Heart left ventricle (tissue), 16 donors: Measurements from ENCODE around the gene CDC25B. TPM values are rescaled to one million over a fixed set of nuclear protein-coding genes. Genes with fewer than 3 reads are reported as not detected.

Experiments
- ATAC-seq, 4 donors: fragments of 200-7000 bp; cut with Tn5 transposase; one replicate each; pipeline ENCODE4 v1.9.1; 2020 to 2022; ENCODE audit warnings: moderate library complexity in 4 of 4, mild to moderate bottlenecking in 3 of 4, moderate number of reproducible peaks in 1 of 4
- DNase-seq, 5 donors: peaks; one replicate each; pipeline ENCODE4 v3.0.0-alpha.2; 2020
- H3K27ac ChIP-seq, 12 donors: fragments of 200-600 bp; sonication (generic) in 4 of 12; one replicate each; pipeline versions ENCODE4 v1.5.0 to v1.8.0; 2016 to 2022; ENCODE audit warnings: mild to moderate bottlenecking in 2 of 12
- H3K27me3 ChIP-seq, 9 donors: fragments of 200-600 bp; sonication (generic) in 2 of 9; one replicate each; pipeline versions ENCODE4 v1.5.1 to v1.8.0; 2016 to 2022; ENCODE audit warnings: mild to moderate bottlenecking in 3 of 9
- H3K36me3 ChIP-seq, 9 donors: fragments of 200-600 bp; sonication (generic) in 2 of 9; one replicate each; pipeline versions ENCODE4 v1.5.0 to v1.8.0; 2018 to 2022; ENCODE audit warnings: mild to moderate bottlenecking in 2 of 9
- H3K4me1 ChIP-seq, 12 donors: fragments of 200-600 bp; sonication (generic) in 4 of 12; one replicate each; pipeline versions ENCODE4 v1.5.0 to v1.8.0; 2016 to 2022; ENCODE audit warnings: mild to moderate bottlenecking in 3 of 12
- H3K4me3 ChIP-seq, 12 donors: fragments of 200-600 bp; sonication (generic) in 4 of 12; one replicate each; pipeline versions ENCODE4 v1.5.0 to v1.8.0; 2017 to 2022; ENCODE audit warnings: mild to moderate bottlenecking in 9 of 12, moderate library complexity in 4 of 12
- H3K9me3 ChIP-seq, 12 donors: fragments of 200-600 bp; sonication (generic) in 4 of 12; one replicate each; pipeline versions ENCODE4 v1.5.0 to v1.8.0; 2016 to 2022; ENCODE audit warnings: mild to moderate bottlenecking in 1 of 12
- POLR2A ChIP-seq, 2 donors: fragments of 450-650 bp; IDR thresholded peaks; one replicate each; pipeline ENCODE4 v1.6.1; 2017; ENCODE audit warnings: antibody characterized with exemption in 2 of 2, mild to moderate bottlenecking in 2 of 2, moderate library complexity in 2 of 2
- WGBS, 4 donors: extraction: QIAGEN DNeasy Blood & Tissue Kit in 2 of 4; methylation state at CpG; one replicate each; pipeline versions ENCODE4 v1.1.5 to v1.1.7; 2013 to 2018; 5-methylcytosine and 5-hydroxymethylcytosine counted together
- intact Hi-C, 10 donors: fragments of 100-400 bp; cut with DNase I; formaldehyde crosslinking; loops; one replicate each; pipeline versions ENCODE4 v1.11.1 to v1.14.2; 2022
- polyA plus RNA-seq, 2 donors: library from polyadenylated mRNA; stranded (reverse); fragments of 200-250 nt; gene quantifications; one replicate each; pipeline ENCODE4 v1.2.3, GENCODE V29; 2013
- total RNA-seq, 9 donors: library from RNA; depleted of rRNA in 2 of 9; stranded (reverse); fragments of >200 nt in 2 of 9; fragmentation: NEBNext Ultra II Directional in 3 of 9; extraction: Animal tissue kit (Norgen Biotek cat#: 25700) in 3 of 9; gene quantifications; one replicate each; pipeline versions ENCODE4 v1.1.0 to v1.2.4, GENCODE V29; 2016 to 2023
- TF ChIP-seq, protein P1 (sequence below), 12 donors: fragments of 200-600 bp; sonication (generic) in 4 of 12; IDR thresholded peaks; one replicate each; pipeline versions ENCODE4 v1.5.0 to v1.8.0; 2018 to 2022; ENCODE audit warnings: antibody characterized with exemption in 12 of 12, mild to moderate bottlenecking in 5 of 12
- donor health status: ischemic (EF 13 %, LVEDD 7.1; RV severe dilation, severe dysfunction).
- donor health status: healthy with polysubstance abuse.
- donor health status: DM: no; HTN: yes; CAD: no.
- donor health status: DM: no; HTN: no; CAD: no.
- donor health status: ischemic (EF 25% LVEDD 6.9; RV normal size, moderate dysfunction).
- donor health status: ischemic (EF 25% LVEDD 5.7; RV mildly dilated, moderate dysfunction).
- donor health status: healthy.
- donor health status: DM: yes; HTN: yes; CAD: no.
- donor health status: ischemic (EF 35%, LVEDD 5.7; RV mildly dilated, moderate dysfunction).
- donor health status: nonischemic (EF 11% LVEDD 7.7; RV severe dilation, severe dysfunction).
- donor health status: DM: yes; HTN: yes; CAD: no.
- donor health status: PGD.
- donor health status: ischemic (EF 29% LVEDD 5.4; RV normal size, mild dysfunction).
- donor health status: nonischemic (EF 23%, LVEDD 6.1; RV moderate dilation, normal function).

Gene CDC25B
- total and polyA plus RNA-seq, 11 donors, result 4.0 to 30.4 (median 8.6) TPM

GRCh38 chr20:3766422-3767109 is 29.5 kb upstream of the CDC25B start:
- no peak for ATAC-seq
- peak overlapping the region in 10 of 12 donors; percentile 24 to 96 (median 77) for H3K27ac ChIP-seq
- peaks cover 0 to 3% (median 0%) of the 10 kb centered on the region in 9 donors for H3K36me3 ChIP-seq
- peak in 1 of 5 donors; percentile 52 for DNase-seq
- H3K4me1 ChIP-seq, result peaks cover 0 to 47% (median 22%) of the 10 kb centered on the region in 12 donors
- intact Hi-C loops, result loop anchor here in 4 of 10 donors (5.0 kb wide), 3 partner anchors 49 to 89 kb away; partner anchors contain the start of gene SIGLEC1 (in 1 of the 4)
- H3K27me3 ChIP-seq, result no peaks in the 10 kb centered on the region
- WGBS, 4 donors, result 38 to 51% (median 47%) methylated on average over 9 of the region's 9 CpGs
- TF ChIP-seq, protein P1, sequence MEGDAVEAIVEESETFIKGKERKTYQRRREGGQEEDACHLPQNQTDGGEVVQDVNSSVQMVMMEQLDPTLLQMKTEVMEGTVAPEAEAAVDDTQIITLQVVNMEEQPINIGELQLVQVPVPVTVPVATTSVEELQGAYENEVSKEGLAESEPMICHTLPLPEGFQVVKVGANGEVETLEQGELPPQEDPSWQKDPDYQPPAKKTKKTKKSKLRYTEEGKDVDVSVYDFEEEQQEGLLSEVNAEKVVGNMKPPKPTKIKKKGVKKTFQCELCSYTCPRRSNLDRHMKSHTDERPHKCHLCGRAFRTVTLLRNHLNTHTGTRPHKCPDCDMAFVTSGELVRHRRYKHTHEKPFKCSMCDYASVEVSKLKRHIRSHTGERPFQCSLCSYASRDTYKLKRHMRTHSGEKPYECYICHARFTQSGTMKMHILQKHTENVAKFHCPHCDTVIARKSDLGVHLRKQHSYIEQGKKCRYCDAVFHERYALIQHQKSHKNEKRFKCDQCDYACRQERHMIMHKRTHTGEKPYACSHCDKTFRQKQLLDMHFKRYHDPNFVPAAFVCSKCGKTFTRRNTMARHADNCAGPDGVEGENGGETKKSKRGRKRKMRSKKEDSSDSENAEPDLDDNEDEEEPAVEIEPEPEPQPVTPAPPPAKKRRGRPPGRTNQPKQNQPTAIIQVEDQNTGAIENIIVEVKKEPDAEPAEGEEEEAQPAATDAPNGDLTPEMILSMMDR (IDR thresholded peaks at IDR 0.05), result no peak
- TF ChIP-seq POLR2A (IDR thresholded peaks at IDR 0.05), result no peak
- H3K9me3 ChIP-seq, result no peaks in the 10 kb centered on the region
- H3K4me3 ChIP-seq, result peak overlapping the region; percentile 33 to 78 (median 69)

DNA sequence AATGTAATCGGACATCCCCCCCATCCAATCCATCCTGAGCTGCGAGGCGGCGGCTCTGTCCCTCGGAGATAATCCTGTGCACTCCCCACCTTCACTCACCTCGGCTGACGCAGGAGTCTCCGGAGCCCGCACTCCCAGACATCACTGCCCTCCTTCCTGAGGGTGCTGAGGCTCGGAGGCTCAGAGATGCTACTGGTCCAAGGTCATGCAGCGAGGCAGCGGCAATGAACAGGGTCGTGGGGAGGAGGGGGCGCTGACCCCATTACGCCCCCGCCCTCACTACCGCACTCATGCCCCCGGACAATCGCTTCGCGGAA is 29.0 kb upstream of the CDC25B start:
- Histone ChIP-seq H3K4me3 (peak overlapping the region; percentile 33 to 78 (median 69)), H3K36me3 (no peaks in the 10 kb centered on the region), H3K27ac (peak overlapping the region in 9 of 12 donors; percentile 24 to 96 (median 86)), H3K27me3 (no peaks in the 10 kb centered on the region), H3K9me3 (no peaks in the 10 kb centered on the region), H3K4me1 (peaks cover 0 to 47% (median 22%) of the 10 kb centered on the region in 12 donors)
- peak in 2 of 5 donors; percentile 31 to 72 for DNase-seq
- peak in 1 of 4 donors; percentile 1 for ATAC-seq
- WGBS, 4 donors, result 3 to 12% (median 6%) methylated on average over 8 to 21 of the region's 21 CpGs
- intact Hi-C loops, result loop anchor here in 4 of 10 donors (5.0 kb wide), 3 partner anchors 50 to 90 kb away; partner anchors contain the start of gene SIGLEC1 (in 1 of the 4)
- TF ChIP-seq, protein P1 (IDR thresholded peaks at IDR 0.05), result no peak
- TF ChIP-seq POLR2A (IDR thresholded peaks at IDR 0.05), result no peak

GRCh38 chr20:3767427-3768341 is 28.4 kb upstream of the CDC25B start, which contains the start of gene ADISSP:
Gene ADISSP, minus strand, starts transcription at chr20:3767753. Its CDS starts 7,653 bp downstream, at chr20:3760100.
- DNase-seq (peak; percentile 99 to 100 (median 99)), ATAC-seq (peak; percentile 96 to 98 (median 96))
- H3K4me3 ChIP-seq, result peak within 1 kb of the TSS; percentile 49 to 78 (median 69)
- 0 to 1% (median 1%) methylated on average over 35 to 80 of the region's 80 CpGs for WGBS, 4 donors
- H3K27ac ChIP-seq, result peak within 1 kb of the TSS; percentile 54 to 96 (median 86)
- intact Hi-C loops, result loop anchor here in 4 of 10 donors (2.0 to 5.0 kb wide), 4 partner anchors 50 to 90 kb away; partner anchors contain the start of gene SIGLEC1 (in 1 of the 4)
- peaks cover 0 to 47% (median 22%) of the 10 kb centered on the region in 12 donors for H3K4me1 ChIP-seq
- no peaks in the 10 kb centered on the region for H3K36me3 ChIP-seq
- peak in 1 of 2 donors; percentile 69 for TF ChIP-seq POLR2A (IDR thresholded peaks at IDR 0.05)
- TF ChIP-seq, protein P1 (IDR thresholded peaks at IDR 0.05), result peak in 4 of 12 donors; percentile 21 to 44 (median 28)
- no peaks in the 10 kb centered on the region for H3K27me3 ChIP-seq
- no peaks in the 10 kb centered on the region for H3K9me3 ChIP-seq
